Stimulated activated CD4-positive, alpha-beta T cell treated with anti-CD3 and anti-CD28 coated beads, TNF-alpha, amount 100 ng/mL, for 4 hours (primary cell): Measurements from ENCODE around the gene BICDL2.

Experiments used
- DNase-seq, 3 experiments: peaks; one replicate each; pipeline ENCODE4 v3.0.0-alpha.2; 2020; ENCODE audit warnings: low read depth in 3 of 3

BICDL2 gene

DNA sequence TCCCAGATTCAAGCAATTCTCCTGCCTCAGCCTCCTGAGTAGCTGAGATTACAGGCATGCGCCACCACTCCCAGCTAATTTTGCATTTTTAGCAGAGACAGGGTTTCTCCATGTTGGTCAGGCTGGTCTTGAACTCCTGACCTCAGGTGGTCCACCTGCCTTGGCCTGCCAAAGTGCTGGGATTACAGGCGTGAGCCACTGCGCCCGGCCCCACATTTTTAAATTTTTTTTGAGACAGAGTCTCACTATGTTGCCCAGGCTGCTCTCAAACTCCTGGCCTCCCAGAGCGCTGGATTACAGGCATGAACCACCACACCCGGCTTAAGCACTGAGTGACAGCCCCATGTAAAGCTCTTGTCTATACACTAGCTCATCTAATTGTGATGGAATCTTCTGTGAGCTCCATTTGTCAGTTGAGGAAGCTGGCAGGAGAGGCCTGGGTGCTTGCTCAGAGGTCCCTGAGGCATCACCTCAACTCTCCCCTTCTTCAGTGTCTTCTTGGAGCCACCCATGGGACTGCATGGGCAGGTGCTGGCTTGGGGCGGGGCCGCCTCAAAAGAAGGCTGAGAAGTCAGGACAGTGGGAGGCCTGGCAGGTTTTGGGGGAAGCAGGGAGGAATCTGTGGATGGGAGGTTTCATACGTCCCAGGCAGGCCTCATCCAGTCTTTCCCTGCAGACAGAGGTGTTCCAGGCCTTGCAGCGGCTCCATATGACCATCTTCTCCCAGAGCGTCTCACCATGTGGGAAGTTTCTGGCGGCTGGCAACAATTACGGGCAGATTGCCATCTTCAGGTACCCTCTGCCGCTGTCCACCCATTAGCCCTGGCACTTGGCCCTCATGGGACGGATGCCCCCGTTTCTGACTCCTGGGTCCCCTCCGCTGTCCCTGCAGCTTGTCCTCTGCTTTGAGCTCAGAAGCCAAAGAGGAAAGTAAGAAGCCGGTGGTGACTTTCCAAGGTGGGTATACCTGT lies 11.4 kb downstream of the BICDL2 start:
- DNase-seq, result no peak

DNA sequence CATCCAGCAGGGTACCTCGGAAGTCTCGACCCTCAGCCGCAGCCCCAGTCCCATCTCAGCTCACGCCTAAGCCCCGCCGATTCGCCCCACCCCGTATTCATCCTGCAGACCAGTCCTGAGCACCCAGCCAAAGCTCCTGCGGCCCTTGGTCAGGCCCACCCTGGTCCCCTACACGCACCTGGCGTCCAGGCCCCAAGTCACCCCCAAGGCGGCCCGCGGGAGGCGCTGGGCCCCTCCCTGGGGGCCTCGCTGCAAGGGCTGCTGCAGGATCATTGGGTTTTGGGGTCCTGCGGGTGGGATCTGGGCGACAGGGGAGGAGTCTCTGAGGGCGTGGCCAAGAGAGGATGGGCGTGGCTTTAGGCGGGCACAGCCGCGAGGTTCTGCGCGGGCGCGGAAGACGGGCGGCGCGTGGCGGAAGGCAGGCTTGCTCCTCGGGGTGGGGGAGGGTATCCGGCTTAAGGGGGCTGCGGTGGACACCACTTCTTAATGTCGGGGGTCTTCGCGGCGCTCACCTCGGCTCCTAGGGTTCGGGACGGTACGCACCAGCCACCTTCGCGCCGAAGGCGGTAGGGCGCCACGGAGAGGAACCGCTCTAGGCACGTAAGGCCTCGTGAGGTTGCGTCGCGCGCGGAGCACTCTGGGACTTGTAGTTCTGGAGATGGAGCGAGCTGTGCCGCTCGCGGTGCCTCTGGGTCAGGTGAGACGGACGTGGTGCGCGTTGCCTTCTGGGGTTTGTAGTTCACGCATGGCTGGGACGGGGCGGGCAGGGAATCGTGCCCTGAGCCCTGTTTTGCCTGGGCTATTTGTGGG lies 12.9 kb downstream of the BICDL2 start, which contains the start of the genes HCFC1R1 and THOC6:
Gene HCFC1R1 (minus strand): TSS at position 274 of the 810 bp plus-strand sequence. CDS start 1 bp downstream, at position 273.
Gene THOC6 (plus strand): TSS at position 367 of the 810 bp plus-strand sequence. CDS start 292 bp downstream, at position 659.
- peak; percentile 90 to 93 (median 91) for DNase-seq

DNA sequence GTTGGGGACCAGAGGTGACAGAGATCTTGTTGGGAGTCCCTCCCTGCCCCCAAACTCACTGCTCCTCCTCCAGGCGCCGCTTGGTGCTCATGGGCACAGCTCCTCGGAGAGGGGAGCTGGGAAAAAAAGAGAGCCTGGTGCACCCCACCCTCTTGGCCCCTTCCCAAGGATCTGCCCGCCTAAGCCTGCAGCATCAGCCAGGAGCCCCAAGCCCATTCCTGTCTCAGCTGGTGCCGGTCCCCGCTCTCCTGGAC lies 13.4 kb downstream of the BICDL2 start:
- DNase-seq, result no peak

DNA sequence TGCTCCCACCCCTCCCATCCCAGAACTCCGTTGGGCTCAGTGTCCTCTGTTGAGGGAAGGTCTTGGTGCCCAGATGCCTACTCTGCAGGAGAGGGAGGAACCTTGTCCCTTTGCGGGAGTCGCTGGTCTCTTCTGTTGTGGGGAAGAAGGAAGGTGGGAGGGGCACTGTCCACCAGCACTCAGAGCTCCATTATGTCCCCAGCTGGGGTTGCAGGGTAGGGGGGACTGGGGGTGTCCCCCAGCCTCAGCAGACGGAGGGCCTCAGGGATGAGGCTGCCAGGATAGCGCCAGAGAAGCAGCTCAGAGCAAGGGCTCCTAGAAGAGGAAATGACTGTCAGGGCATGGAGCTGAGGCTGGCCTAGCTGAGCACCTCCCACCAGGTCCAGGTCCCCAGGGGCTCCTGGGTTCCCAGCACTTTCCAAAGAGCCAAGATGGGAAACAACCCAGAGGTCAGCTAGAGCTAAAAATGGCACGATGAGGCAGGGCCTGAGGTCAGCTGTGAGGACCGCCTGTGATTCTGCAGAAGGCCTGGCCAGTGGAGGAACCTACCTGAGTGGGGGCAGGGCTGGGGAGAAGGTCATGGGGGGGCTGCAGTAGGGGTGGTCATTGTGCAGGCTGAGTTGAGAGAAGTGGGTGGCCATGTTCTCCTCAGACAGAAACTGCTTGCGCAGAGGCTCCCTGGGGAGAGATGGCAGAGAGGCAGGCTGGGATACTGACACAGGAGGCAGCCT lies 13.9 kb downstream of the BICDL2 start:
- no peak for DNase-seq

DNA sequence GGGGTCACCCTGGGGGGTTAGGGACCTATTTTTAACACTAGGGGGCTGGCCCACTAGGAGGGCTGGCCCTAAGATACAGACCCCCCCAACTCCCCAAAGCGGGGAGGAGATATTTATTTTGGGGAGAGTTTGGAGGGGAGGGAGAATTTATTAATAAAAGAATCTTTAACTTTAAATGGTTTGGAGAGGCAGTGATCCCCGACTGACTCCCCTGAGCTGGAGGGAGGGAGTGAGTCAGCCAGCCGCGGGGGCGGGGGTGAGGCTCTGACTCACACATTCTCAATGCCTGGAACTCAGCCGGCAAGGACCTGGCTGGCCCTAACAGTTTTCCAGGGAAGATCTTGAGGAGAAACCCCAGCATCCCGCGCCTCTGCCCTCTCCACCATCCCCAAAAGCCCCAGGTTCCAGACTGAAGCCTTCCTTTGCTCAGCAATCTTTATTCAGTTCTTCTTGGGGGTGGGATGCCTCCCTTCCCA lies 14.5 kb downstream of the BICDL2 start:
- peak; percentile 82 to 89 (median 87) for DNase-seq

DNA sequence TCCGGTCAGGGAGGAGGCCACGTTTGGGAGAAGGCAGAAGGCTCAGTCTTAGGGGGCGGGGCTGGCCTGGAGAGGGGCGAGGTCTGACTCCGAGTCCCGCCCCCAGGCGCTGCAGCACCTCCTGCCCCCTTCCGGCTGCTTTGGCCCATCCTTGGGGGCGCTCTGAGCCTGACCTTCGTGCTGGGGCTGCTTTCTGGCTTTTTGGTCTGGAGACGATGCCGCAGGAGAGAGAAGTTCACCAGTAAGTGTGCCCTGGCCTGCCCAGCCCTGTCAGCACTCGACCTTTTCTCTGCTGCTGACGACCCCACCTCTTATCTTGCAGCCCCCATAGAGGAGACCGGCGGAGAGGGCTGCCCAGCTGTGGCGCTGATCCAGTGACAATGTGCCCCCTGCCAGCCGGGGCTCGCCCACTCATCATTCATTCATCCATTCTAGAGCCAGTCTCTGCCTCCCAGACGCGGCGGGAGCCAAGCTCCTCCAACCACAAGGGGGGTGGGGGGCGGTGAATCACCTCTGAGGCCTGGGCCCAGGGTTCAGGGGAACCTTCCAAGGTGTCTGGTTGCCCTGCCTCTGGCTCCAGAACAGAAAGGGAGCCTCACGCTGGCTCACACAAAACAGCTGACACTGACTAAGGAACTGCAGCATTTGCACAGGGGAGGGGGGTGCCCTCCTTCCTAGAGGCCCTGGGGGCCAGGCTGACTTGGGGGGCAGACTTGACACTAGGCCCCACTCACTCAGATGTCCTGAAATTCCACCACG lies 15.1 kb downstream of the BICDL2 start:
- peak; percentile 60 to 82 (median 81) for DNase-seq

DNA sequence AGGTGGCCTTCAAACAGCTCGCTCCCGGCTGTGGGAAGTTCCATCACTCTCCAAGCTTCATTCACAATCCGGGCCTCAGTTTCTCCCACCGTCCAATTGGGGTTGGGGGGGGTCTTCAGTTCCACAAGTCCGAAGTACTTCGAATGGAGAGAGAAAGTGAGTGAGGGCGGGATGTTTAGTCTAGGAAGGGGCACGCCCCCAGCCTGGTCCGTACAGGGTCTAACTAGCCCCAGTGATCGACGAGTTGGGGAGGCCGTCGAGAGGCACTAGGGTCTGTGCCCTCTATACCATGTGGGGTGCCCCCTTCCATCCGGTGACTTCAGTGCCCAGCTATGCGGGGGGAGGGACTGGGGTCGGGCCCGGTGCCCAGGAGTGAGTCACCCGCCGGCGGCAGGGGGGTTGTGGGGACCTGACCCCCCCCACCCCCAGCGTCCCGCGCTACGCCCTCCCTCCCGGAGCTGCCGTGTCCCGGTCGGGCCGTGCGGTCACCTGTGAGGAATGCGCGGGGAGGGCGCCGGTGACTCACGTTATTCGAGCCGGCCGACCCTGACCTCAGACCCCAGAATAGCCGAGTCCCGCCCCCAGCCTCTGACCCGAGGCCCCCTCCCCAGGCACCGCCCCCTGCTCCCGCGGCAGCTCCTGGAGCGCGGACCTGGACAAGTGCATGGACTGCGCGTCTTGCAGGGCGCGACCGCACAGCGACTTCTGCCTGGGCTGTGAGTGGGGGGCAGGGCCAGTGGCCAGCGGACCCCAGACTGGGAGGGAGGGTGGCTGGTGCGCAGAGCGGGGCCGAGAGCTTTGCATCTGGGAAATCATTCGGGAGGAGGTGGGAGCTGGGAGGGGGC lies 15.9 kb downstream of the BICDL2 start:
- DNase-seq, result peak; percentile 34 to 58 (median 57)

DNA sequence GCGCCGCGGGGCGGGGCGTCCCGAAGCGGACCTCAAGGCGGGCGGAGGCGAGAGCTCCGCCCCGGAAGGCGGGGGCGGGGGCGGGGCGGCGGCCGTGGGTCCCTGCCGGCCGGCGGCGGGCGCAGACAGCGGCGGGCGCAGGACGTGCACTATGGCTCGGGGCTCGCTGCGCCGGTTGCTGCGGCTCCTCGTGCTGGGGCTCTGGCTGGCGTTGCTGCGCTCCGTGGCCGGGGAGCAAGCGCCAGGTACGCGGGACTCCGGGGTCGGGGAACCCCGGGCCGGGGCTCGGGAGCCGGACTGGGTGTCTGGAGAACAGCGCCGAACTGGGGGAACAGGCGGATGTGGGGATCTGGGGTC lies 16.5 kb downstream of the BICDL2 start, which contains the start of gene TNFRSF12A:
Gene TNFRSF12A (plus strand): TSS at position 122 of the 357 bp plus-strand sequence. CDS start 30 bp downstream, at position 152.
- DNase-seq, result peak; percentile 39 to 47 (median 45)

DNA sequence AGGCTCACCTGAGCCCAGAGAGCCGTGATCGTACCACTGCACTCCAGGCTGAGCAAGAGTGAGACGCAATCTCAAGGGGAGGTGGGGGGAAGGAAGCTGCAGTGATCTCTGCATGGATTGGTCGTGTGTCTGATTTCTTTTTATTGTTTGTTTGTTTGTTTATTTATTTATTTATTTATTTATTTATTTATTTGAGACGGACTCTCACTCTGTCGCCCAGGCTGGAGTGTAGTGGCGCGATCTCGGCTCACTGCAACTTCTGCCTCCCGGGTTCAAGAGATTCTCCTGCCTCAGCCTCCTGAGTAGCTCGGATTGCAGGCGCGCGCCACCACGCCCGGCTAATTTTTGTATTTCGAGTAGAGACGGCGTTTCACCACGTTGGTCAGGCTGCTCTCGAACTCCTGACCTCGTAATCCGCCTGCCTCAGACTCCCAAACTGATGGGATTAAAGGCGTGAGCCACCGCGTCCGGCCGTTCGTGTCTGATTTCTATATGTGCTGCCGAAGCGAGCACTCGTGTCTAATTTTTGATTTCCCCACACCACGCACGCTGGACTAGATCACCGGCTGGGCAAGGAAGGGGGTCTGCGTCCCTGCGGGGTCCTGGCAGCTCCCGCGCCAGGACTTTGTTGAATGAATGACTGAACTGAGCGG lies 17.0 kb downstream of the BICDL2 start:
- no peak for DNase-seq

DNA sequence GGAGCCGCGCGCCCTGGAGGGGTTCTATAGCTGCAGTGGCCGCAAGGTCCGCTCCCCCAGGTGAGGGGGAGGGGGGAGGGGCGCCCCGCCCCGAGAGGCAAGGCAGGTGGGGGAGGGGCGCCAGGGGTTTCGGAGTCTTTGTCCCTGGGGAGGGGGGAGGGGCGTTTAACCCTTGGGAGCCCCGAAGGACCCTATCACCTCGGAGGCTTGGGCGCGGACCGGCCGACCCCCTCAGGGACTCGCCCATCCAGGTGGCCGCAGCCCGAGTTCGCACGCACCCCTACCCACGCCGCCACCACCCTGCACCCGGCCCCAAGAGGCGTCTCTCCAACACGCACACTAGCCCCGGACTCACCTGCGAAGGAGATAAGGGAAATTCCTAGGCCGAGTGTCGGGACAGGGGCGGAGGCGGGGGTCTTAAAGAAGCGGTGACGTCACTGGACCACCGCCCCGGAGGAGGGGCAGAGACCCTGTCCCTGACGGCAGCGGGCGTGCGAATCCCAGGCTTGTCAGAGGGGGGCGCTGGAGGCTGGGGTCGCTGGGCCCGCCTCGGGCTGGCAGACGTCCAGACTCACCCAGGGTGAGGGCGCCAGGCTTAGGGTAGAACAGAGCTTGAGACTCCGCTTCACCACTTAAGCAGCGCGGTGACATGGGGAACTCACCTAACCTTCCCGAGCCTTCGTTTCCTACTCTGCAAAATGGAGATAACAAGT lies 18.8 kb downstream of the BICDL2 start, which contains the start of gene CLDN6:
Gene CLDN6 (minus strand): TSS at position 390 of the 713 bp plus-strand sequence. CDS start 2,162 bp downstream, outside the sequence.
- no peak for DNase-seq

DNA sequence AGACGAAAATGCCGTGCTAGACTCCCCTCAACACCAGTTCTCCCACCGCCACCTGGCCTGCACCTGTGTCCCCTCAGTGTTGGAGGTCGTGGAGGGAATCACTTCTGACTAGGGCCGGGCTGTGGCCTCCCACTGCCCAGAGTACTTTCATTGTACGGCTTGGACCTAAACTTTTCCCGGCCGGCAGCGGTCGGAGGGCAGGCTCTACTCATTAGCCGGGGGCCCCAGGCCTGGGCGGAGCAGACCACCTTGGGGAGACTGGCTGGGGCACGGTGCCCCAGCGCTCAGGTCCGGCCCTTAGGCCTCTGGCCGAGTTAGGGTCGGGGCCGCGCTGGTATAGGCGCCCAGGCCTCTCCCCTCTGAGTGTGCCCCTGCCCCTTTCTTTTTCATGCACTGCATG lies 19.4 kb downstream of the BICDL2 start:
- no peak for DNase-seq

DNA sequence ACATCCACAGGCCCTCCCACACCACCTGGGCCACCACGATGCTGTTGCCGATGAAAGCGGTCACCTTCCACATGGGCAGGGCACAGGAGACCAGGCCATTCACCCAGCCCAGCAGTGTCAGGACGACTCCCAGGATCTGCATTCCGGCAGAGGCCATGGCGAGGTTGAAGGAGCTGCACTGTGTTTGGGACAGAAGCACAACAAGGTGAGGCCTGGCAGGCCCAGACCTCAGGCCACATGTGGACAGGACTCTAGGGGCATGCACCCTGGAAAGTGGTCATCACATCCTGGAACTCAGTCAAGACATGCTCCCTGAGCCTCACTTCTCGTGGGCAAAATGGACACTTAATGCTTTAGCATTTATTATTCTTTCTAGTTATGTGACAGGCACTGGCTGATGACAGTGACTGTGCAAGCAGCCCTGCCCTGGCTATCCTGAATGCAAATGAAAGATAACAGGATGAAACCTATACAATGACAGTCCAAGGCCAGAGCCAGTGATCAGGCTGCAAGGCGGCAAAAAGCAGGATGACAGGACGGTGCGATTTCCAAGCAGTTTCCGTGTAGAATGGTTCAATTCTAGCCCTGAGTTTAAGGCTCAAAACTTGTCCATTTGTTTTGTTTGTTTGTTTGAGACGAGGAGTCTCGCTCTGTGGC lies 20.8 kb downstream of the BICDL2 start:
- DNase-seq, result no peak

DNA sequence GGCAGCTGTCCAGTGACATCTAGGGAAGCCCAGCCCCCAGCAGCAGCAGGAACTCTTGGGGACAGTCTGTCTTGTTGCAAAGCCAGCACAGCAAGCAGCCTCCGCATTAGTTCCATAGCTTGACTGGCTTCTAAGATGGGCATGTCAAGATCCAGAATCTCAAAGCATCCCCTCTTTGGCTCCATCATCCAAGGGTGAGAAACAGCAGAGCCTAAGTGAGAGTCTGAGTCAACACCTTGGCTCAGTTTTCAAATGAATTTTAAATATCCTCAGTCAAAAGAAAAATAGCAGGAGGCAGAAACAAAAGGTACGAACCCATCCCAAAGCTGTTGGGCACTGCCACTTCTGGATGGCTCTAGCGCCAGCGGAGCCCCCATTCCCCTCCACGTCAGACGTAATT lies 21.8 kb downstream of the BICDL2 start:
- no peak for DNase-seq

DNA sequence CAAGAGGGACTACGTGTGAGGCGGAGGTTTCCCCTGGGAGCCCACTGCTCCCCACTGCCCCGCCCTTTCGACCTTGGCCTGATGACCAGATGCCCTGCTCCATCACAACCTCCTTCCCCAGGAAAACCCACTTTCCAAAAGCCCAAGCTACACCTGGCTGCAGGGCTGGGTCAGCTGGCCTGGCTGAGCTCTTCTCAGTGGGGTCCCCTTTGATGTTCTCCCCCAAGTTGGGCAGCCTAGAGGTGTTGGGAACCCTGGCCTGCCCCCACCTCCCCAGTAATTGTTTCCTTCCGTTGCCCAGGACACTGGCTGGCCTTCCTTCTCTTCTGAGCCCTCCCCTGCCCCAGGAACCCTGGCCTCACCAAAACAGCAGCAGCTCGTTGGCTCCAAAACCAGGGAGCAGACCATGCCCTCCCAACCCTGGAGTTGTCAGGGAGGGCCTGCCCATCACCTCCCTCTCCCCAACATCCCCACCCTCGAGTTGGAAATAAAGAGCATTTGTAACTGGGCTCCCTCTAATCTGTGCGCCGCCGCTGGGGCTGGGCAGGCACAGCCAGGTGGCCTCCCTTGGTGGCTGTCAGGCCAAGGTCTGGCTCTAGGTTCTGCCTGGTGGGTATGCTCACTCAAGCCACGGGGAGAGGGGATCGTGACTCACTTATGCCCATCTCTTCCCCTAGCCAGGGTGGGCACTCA lies 22.6 kb downstream of the BICDL2 start:
- DNase-seq, result no peak

DNA sequence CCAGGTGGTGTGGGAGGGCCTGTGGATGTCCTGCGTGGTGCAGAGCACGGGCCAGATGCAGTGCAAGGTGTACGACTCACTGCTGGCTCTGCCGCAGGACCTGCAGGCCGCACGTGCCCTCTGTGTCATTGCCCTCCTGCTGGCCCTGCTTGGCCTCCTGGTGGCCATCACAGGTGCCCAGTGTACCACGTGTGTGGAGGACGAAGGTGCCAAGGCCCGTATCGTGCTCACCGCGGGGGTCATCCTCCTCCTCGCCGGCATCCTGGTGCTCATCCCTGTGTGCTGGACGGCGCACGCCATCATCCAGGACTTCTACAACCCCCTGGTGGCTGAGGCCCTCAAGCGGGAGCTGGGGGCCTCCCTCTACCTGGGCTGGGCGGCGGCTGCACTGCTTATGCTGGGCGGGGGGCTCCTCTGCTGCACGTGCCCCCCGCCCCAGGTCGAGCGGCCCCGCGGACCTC lies 23.2 kb downstream of the BICDL2 start:
- no peak for DNase-seq

DNA sequence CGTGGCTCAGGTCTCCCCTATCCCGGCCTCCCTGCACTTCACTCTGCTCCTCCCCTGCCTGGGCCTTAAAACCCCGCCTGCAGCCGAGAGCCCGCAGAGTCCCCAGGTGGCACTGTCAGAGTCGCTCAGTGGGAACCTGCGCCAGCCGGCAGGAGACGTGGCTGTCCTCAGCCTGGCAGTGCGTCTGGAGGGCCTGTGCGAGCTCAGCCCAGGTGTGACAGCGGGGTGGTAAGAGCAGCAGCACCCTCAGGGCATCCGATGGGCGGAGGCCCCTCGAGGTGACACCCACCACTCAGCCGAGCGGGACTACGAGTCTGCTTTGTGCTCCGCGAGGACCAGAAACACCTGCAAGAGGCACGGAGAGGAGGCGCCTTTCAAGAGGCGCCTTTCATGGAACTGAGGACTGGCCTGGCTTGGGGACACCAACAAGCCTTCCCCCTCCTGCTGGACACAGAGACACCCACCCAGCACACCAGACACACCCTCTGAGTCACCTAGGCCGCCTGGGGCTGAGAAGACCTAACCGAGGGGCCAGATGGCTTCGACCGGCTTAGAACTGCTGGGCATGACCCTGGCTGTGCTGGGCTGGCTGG lies 23.8 kb downstream of the BICDL2 start, which contains the start of gene CLDN9:
Gene CLDN9 (plus strand): TSS at position 96 of the 593 bp plus-strand sequence. CDS start 440 bp downstream, at position 536.
- DNase-seq, result no peak

DNA sequence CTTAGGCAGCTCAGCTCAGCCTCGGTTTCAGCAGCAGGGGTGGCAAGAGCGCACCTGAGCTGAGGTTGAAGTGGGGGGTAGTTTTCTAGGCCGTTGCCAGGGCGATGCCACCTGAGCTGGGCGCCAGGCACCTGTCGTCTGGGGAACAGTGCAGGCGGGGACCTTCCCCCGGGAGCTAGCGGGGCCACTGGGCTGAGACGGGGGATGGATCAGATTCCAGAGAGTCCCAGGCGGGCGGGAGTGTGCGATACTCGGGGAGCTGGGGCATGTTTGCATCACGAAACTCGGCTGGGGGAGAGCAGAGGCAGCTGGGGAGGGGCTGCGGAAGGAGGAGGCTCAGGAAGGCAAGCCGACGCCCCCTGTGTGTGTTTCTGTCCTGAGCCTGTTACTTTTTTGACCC lies 24.5 kb downstream of the BICDL2 start:
- no peak for DNase-seq
